ENCODE data around the gene VSTM4.

DNA sequence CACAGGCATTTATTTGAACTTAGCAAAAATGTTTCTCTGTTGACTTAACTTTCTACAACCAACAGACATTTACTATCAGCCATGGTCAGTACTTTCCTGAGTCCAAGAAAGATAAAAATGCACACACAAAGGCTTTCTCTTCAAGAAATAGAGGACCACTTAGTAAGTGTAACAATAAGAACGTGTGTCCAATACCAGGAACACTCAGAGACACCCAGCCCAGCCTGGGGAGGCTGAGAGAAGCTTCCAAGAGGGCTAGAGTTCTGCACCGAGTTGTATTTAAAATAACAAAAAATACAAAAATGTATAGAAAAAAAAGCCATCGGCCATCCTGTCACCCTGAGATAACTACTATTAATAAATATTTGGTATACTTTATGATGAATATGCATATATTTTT, 35.8 kb downstream of the VSTM4 start:
- no peak for TF ChIP-seq CTCF (IDR thresholded peaks at IDR 0.05)
- TF ChIP-seq EP300 (IDR thresholded peaks at IDR 0.05): no peak

Data from ovary (tissue), 3 donors.